PFSK-1 (cell line): Measurements from ENCODE around the gene RAC2.

Source experiments
- REST ChIP-seq, 2 experiments: IDR thresholded peaks; 2 replicates each; pipeline versions ENCODE4 v1.6.1 to v1.8.0; 2011 to 2012; ENCODE audit warnings: low read depth in 2 of 2, low read length in 2 of 2, control low read depth in 1 of 2, inconsistent platforms in 1 of 2, mild to moderate bottlenecking in 1 of 2, moderate library complexity in 1 of 2; ENCODE audit not compliant: insufficient read depth in 1 of 2
- TAF1 ChIP-seq: IDR thresholded peaks from 2 replicates; pipeline ENCODE4 v1.6.1; 2012; ENCODE audit warnings: low read length, control low read depth, borderline replicate concordance; ENCODE audit not compliant: insufficient read depth

- no peak for TF ChIP-seq TAF1
- TF ChIP-seq REST (IDR thresholded peaks at IDR 0.05; ENCODE audit: insufficient read depth in 1 of 2, low read depth in 2 of 2, low read length in 2 of 2), result no peak
Observed at GRCh38 chr22:37239336-37240239, 4.5 kb downstream of the RAC2 start.
